Fibroblast of skin of left quadriceps (primary cell): Measurements from ENCODE around the gene SKP1.

Experiments used
- DNase-seq, 2 experiments: peaks; one replicate each; pipeline ENCODE4 v3.0.0-alpha.2; 2013; ENCODE audit warnings: low read depth in 2 of 2

The SKP1 gene

GRCh38 chr5:134143944-134144941, 32.5 kb downstream of the SKP1 start:
- DNase-seq, result no peak

- no peak for DNase-seq
These were observed 33.3 kb downstream of the SKP1 start for GRCh38 chr5:134143431-134143830.

GRCh38 chr5:134142806-134143205, 33.9 kb downstream of the SKP1 start:
- DNase-seq, result no peak

- no peak for DNase-seq
These were observed 34.7 kb downstream of the SKP1 start for GRCh38 chr5:134142052-134142451.

- DNase-seq, result no peak
These were observed 35.3 kb downstream of the SKP1 start for GRCh38 chr5:134141331-134142050.

- peak; percentile 42 to 48 for DNase-seq
These were observed 36.1 kb downstream of the SKP1 start for GRCh38 chr5:134140530-134141201.

GRCh38 chr5:134139891-134140469, 36.8 kb downstream of the SKP1 start:
- no peak for DNase-seq

- DNase-seq, result no peak
These were observed 37.3 kb downstream of the SKP1 start for GRCh38 chr5:134139377-134139851.

- no peak for DNase-seq
These were observed 38.1 kb downstream of the SKP1 start for GRCh38 chr5:134138416-134139376.

- DNase-seq, result no peak
These were observed 40.0 kb downstream of the SKP1 start for GRCh38 chr5:134136771-134137170.

- DNase-seq, result no peak
These were observed 40.5 kb downstream of the SKP1 start for GRCh38 chr5:134136221-134136631.

GRCh38 chr5:134135091-134135655, 41.6 kb downstream of the SKP1 start:
- DNase-seq, result no peak

- no peak for DNase-seq
These were observed 42.7 kb downstream of the SKP1 start for GRCh38 chr5:134133995-134134541.

GRCh38 chr5:134133188-134133994, 43.4 kb downstream of the SKP1 start:
- DNase-seq, result no peak

- no peak for DNase-seq
These were observed 44.2 kb downstream of the SKP1 start for GRCh38 chr5:134132372-134133187.

- no peak for DNase-seq
These were observed 45.0 kb downstream of the SKP1 start for GRCh38 chr5:134131578-134132350.

- no peak for DNase-seq
These were observed 45.6 kb downstream of the SKP1 start for GRCh38 chr5:134131165-134131564.
